Caco-2 (cell line): Measurements from ENCODE around the gene CTXN3. TPM values are rescaled to one million over a fixed set of nuclear protein-coding genes. Genes with fewer than 3 reads are reported as not detected.

Source experiments
- BruUV-seq: library from RNA; stranded (reverse); fragments of 400-500 nt; replicated peaks from 2 replicates; lab custom pipeline; 2021; lab: Mats Ljungman, UMichigan
- CTCF ChIA-PET: fragments of 300-600 bp; sonication (Branson Sonifier 250); formaldehyde crosslinking; loops from one replicate; lab custom pipeline; 2022; ENCODE audit warnings: antibody characterized with exemption; lab: Charles Lee
- POLR2A ChIA-PET: fragments of 300-600 bp; sonication (Branson Sonifier 250); formaldehyde crosslinking; loops from one replicate; lab custom pipeline; 2022; ENCODE audit warnings: antibody characterized with exemption; lab: Charles Lee
- DNase-seq, 2 experiments: peaks; one replicate each; pipeline versions ENCODE4 v3.0.0 to v3.0.0-alpha.2; 2020 to 2022
- H3K27me3 ChIP-seq: replicated peaks from 2 replicates; pipeline ENCODE4 v1.6.0; 2011; ENCODE audit warnings: low read length; ENCODE audit not compliant: control insufficient read depth, insufficient read depth
- H3K36me3 ChIP-seq: 2 replicates; pipeline ENCODE4 v1.5.1; 2011; ENCODE audit warnings: low read length; ENCODE audit not compliant: control insufficient read depth, insufficient read depth
- H3K4me1 ChIP-seq: fragments of 250-450 bp; sonication (Bioruptor Pico); 2 replicates; pipeline ENCODE4 v1.5.1; 2020; ENCODE audit warnings: mild to moderate bottlenecking
- H3K4me3 ChIP-seq: 2 replicates; pipeline ENCODE4 v1.5.1; 2011; ENCODE audit warnings: low read depth, mild to moderate bottlenecking, control low read depth, low read length
- H3K9me3 ChIP-seq: fragments of 250-450 bp; sonication (Bioruptor Pico); 2 replicates; pipeline ENCODE4 v1.5.1; 2020; ENCODE audit warnings: mild to moderate bottlenecking, moderate library complexity
- H3K27ac Mint-ChIP-seq: one replicate; pipeline ENCODE4 v1.8.0; 2022; ENCODE audit warnings: mixed read lengths; ENCODE audit not compliant: unreplicated experiment
- H3K27me3 Mint-ChIP-seq: one replicate; pipeline ENCODE4 v1.8.0; 2022; ENCODE audit warnings: mixed read lengths; ENCODE audit not compliant: insufficient read depth, unreplicated experiment
- H3K36me3 Mint-ChIP-seq: one replicate; pipeline ENCODE4 v1.8.0; 2022; ENCODE audit warnings: mild to moderate bottlenecking, mixed read lengths; ENCODE audit not compliant: insufficient read depth, unreplicated experiment
- H3K4me1 Mint-ChIP-seq: one replicate; pipeline ENCODE4 v1.8.0; 2022; ENCODE audit warnings: low read depth, mixed read lengths; ENCODE audit not compliant: unreplicated experiment
- H3K4me3 Mint-ChIP-seq: one replicate; pipeline ENCODE4 v1.8.0; 2022; ENCODE audit warnings: mild to moderate bottlenecking, moderate library complexity, mixed read lengths; ENCODE audit not compliant: unreplicated experiment
- H3K9me3 Mint-ChIP-seq: one replicate; pipeline ENCODE4 v1.8.0; 2022; ENCODE audit warnings: mixed read lengths; ENCODE audit not compliant: unreplicated experiment
- CTCF ChIP-seq, 2 experiments: fragments of 200-600 bp in 1 of 2; IDR thresholded peaks; 1 replicate in 1 of 2; 2 replicates in 1 of 2; pipeline versions ENCODE4 v1.5.1 to v1.8.0; 2011 to 2022; ENCODE audit warnings: antibody characterized with exemption in 1 of 2, control low read depth in 1 of 2, inconsistent platforms in 1 of 2, low read depth in 1 of 2, low read length in 1 of 2, mild to moderate bottlenecking in 1 of 2, moderate library complexity in 1 of 2; ENCODE audit not compliant: insufficient read depth in 1 of 2, severe bottlenecking in 1 of 2, unreplicated experiment in 1 of 2
- intact Hi-C: fragments of 100-400 bp; cut with micrococcal nuclease; formaldehyde crosslinking; loops from one replicate; pipeline ENCODE4 v1.10.0; 2022; ENCODE audit not compliant: unreplicated experiment
- total RNA-seq: library from RNA; stranded (reverse); gene quantifications from 2 replicates; pipeline ENCODE4 v1.2.3, GENCODE V29; 2022

The CTXN3 gene
- total RNA-seq, 1 experiment from 2014 or later, result not detected

GRCh38 chr5:127619908-127620479 is 28.9 kb upstream of the CTXN3 start:
- ChIA-PET POLR2A (no interaction called here), CTCF (no interaction called here)
- no peaks in the 10 kb centered on the region for H3K27me3 Mint-ChIP-seq
- peaks cover 9% of the 10 kb centered on the region for H3K9me3 Mint-ChIP-seq
- H3K9me3 ChIP-seq, result no peaks in the 10 kb centered on the region
- H3K4me3 ChIP-seq, result no peak overlapping the region
- no peaks in the 10 kb centered on the region for H3K4me1 ChIP-seq
- TF ChIP-seq CTCF (IDR thresholded peaks at IDR 0.05; ENCODE audit: insufficient read depth in 1 of 2, low read depth in 1 of 2, low read length in 1 of 2, severe bottlenecking in 1 of 2, unreplicated experiment in 1 of 2), result no peak
- H3K27ac Mint-ChIP-seq, result no peak overlapping the region
- H3K36me3 Mint-ChIP-seq, result no peaks in the 10 kb centered on the region
- DNase-seq, result no peak
- H3K27me3 ChIP-seq, result no peaks in the 10 kb centered on the region
- H3K36me3 ChIP-seq, result no peaks in the 10 kb centered on the region
- BruUV-seq, result no TSS peak
- intact Hi-C loops, result no loop called here
- H3K4me1 Mint-ChIP-seq, result peaks cover 6% of the 10 kb centered on the region
- H3K4me3 Mint-ChIP-seq, result no peak overlapping the region

- POLR2A ChIA-PET, result no interaction called here
- CTCF ChIA-PET, result no interaction called here
- no peak for DNase-seq
Measured at GRCh38 chr5:127621601-127622325, 27.1 kb upstream of the CTXN3 start.

GRCh38 chr5:127634007-127634406 is 14.9 kb upstream of the CTXN3 start:
- TF ChIP-seq CTCF (IDR thresholded peaks at IDR 0.05; ENCODE audit: insufficient read depth in 1 of 2, low read depth in 1 of 2, low read length in 1 of 2, severe bottlenecking in 1 of 2, unreplicated experiment in 1 of 2), result no peak
- H3K9me3 Mint-ChIP-seq, result no peaks in the 10 kb centered on the region
- Histone ChIP-seq H3K9me3 (no peaks in the 10 kb centered on the region), H3K27me3 (no peaks in the 10 kb centered on the region), H3K4me3 (no peak overlapping the region), H3K36me3 (no peaks in the 10 kb centered on the region), H3K4me1 (no peaks in the 10 kb centered on the region)
- ChIA-PET CTCF (no interaction called here), POLR2A (no interaction called here)
- no peaks in the 10 kb centered on the region for H3K36me3 Mint-ChIP-seq
- DNase-seq, result no peak
- no peak overlapping the region for H3K27ac Mint-ChIP-seq
- no peak overlapping the region for H3K4me3 Mint-ChIP-seq
- no peaks in the 10 kb centered on the region for H3K4me1 Mint-ChIP-seq
- BruUV-seq, result no TSS peak
- intact Hi-C loops, result no loop called here
- H3K27me3 Mint-ChIP-seq, result peaks cover 2% of the 10 kb centered on the region

More at GRCh38 chr5:127621601-127622325, 27.1 kb upstream of the CTXN3 start:
- Histone ChIP-seq H3K9me3 (no peaks in the 10 kb centered on the region), H3K4me3 (no peak overlapping the region), H3K27me3 (no peaks in the 10 kb centered on the region), H3K4me1 (no peaks in the 10 kb centered on the region), H3K36me3 (no peaks in the 10 kb centered on the region)
- Mint-ChIP-seq H3K27me3 (no peaks in the 10 kb centered on the region), H3K4me1 (no peaks in the 10 kb centered on the region), H3K36me3 (no peaks in the 10 kb centered on the region), H3K4me3 (no peak overlapping the region), H3K9me3 (no peaks in the 10 kb centered on the region), H3K27ac (no peak overlapping the region)
- BruUV-seq, result no TSS peak
- no peak for TF ChIP-seq CTCF (IDR thresholded peaks at IDR 0.05; ENCODE audit: insufficient read depth in 1 of 2, low read depth in 1 of 2, low read length in 1 of 2, severe bottlenecking in 1 of 2, unreplicated experiment in 1 of 2)
- intact Hi-C loops, result no loop called here
